ENCODE results near the gene PGLYRP4.

Gene PGLYRP4

DNA sequence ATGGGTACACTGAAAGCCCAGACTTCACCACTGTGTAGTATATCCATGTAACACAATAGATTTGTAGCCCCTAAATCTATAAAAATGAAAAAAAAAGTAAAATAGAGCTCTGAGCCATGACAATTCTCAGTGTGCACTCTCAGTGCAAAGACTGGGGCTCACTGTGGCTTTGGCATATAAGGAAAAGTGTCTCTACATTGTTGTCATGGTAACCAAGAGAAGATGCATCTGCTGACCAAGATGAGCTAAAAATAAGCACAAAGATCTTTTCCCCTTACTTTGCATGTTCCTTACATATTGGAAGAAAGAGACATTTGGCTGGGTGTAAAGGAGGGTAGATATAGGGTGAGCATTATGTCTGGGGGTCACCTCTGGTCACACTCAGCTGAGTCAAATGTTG, 12.0 kb downstream of the PGLYRP4 start:
- no peak overlapping the region for H3K9ac ChIP-seq (ENCODE audit: low read length)
- H3K4me3 ChIP-seq (ENCODE audit: low read depth, low read length, poor library complexity, severe bottlenecking), result no peak overlapping the region
- no peak overlapping the region for H3K4me2 ChIP-seq (ENCODE audit: low read length)
- H3K9me2 ChIP-seq (ENCODE audit: low read depth, low read length), result no peaks in the 10 kb centered on the region
- no peak for TF ChIP-seq EZH2 (IDR thresholded peaks at IDR 0.05; ENCODE audit: borderline replicate concordance, low read length)
- TF ChIP-seq, protein P1, sequence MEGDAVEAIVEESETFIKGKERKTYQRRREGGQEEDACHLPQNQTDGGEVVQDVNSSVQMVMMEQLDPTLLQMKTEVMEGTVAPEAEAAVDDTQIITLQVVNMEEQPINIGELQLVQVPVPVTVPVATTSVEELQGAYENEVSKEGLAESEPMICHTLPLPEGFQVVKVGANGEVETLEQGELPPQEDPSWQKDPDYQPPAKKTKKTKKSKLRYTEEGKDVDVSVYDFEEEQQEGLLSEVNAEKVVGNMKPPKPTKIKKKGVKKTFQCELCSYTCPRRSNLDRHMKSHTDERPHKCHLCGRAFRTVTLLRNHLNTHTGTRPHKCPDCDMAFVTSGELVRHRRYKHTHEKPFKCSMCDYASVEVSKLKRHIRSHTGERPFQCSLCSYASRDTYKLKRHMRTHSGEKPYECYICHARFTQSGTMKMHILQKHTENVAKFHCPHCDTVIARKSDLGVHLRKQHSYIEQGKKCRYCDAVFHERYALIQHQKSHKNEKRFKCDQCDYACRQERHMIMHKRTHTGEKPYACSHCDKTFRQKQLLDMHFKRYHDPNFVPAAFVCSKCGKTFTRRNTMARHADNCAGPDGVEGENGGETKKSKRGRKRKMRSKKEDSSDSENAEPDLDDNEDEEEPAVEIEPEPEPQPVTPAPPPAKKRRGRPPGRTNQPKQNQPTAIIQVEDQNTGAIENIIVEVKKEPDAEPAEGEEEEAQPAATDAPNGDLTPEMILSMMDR (IDR thresholded peaks at IDR 0.05; ENCODE audit: low read length), result no peak
- H3K36me3 ChIP-seq (ENCODE audit: insufficient read depth, low read length), result no peaks in the 10 kb centered on the region
- H3K79me2 ChIP-seq (ENCODE audit: insufficient read depth, low read length), result no peaks in the 10 kb centered on the region
- no peaks in the 10 kb centered on the region for H3F3A ChIP-seq (ENCODE audit: insufficient read depth, low read length)
- no peak overlapping the region for H3K27ac ChIP-seq (ENCODE audit: low read depth, low read length, poor library complexity, severe bottlenecking)
- H2AFZ ChIP-seq (ENCODE audit: low read length), result no peak overlapping the region
- no peaks in the 10 kb centered on the region; the same call in 1 of the 2 replicates for H3K27me3 ChIP-seq (ENCODE audit: insufficient read depth, low read length)
- H3K9me3 ChIP-seq (ENCODE audit: low read length), result no peaks in the 10 kb centered on the region
- no peaks in the 10 kb centered on the region for H3K4me1 ChIP-seq (ENCODE audit: insufficient read depth, low read length, severe bottlenecking)
- H4K20me1 ChIP-seq (ENCODE audit: insufficient read depth, low read length), result no peaks in the 10 kb centered on the region

DNA sequence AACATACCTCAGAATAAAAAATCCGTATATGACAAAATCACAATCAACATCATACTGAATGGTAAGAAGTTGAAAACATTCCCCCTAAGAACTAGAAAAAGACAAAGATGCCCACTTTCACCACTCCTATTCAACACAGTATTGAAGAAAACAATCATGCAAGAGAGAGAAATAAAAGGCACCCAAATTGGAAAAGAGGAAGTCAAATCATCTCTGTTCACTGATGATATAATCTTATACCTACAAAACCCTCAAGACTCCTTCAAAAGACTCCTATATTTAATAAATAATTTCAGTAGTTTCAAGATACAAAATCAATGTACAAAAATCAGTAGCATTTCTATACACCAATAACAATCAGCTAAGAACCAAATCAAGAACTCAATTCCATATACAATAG, 14.7 kb downstream of the PGLYRP4 start:
- no peak overlapping the region for H2AFZ ChIP-seq (ENCODE audit: low read length)
- H3K36me3 ChIP-seq (ENCODE audit: insufficient read depth, low read length), result no peaks in the 10 kb centered on the region
- H3K27ac ChIP-seq (ENCODE audit: low read depth, low read length, poor library complexity, severe bottlenecking), result no peak overlapping the region
- no peak overlapping the region for H3K9ac ChIP-seq (ENCODE audit: low read length)
- H3K4me3 ChIP-seq (ENCODE audit: low read depth, low read length, poor library complexity, severe bottlenecking), result no peak overlapping the region
- TF ChIP-seq, protein P1 (IDR thresholded peaks at IDR 0.05; ENCODE audit: low read length), result no peak
- no peak for TF ChIP-seq EZH2 (IDR thresholded peaks at IDR 0.05; ENCODE audit: borderline replicate concordance, low read length)
- no peaks in the 10 kb centered on the region for H3K9me3 ChIP-seq (ENCODE audit: low read length)
- no peaks in the 10 kb centered on the region for H3K79me2 ChIP-seq (ENCODE audit: insufficient read depth, low read length)
- no peaks in the 10 kb centered on the region for H3K9me2 ChIP-seq (ENCODE audit: low read depth, low read length)
- no peak overlapping the region for H3K4me2 ChIP-seq (ENCODE audit: low read length)
- no peaks in the 10 kb centered on the region; the same call in 1 of the 2 replicates for H3K27me3 ChIP-seq (ENCODE audit: insufficient read depth, low read length)
- H4K20me1 ChIP-seq (ENCODE audit: insufficient read depth, low read length), result no peaks in the 10 kb centered on the region
- H3K4me1 ChIP-seq (ENCODE audit: insufficient read depth, low read length, severe bottlenecking), result no peaks in the 10 kb centered on the region
- H3F3A ChIP-seq (ENCODE audit: insufficient read depth, low read length), result no peaks in the 10 kb centered on the region

DNA sequence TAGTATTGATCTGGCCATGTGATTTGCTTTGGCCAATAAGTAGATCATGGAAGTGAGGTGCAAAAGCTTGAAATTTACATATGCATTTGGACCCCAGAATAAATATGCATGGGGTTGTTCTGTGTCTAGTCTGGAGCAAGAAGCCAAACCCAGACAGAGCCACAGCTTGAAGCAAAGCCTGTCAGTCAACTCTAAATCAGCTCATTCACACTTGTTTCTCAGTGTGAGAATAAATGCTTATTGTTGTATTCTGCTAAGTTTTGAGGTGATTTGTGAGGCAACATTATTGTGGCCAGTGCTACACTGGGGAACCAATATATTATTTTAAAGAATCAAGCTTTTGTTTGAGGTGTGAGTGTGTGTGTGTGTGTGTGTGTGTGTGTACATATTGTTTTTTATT, 23.7 kb downstream of the PGLYRP4 start:
- TF ChIP-seq, protein P1 (IDR thresholded peaks at IDR 0.05; ENCODE audit: low read length), result no peak
- TF ChIP-seq EZH2 (IDR thresholded peaks at IDR 0.05; ENCODE audit: borderline replicate concordance, low read length), result no peak
- H3K4me2 ChIP-seq (ENCODE audit: low read length), result no peak overlapping the region
- H3K27me3 ChIP-seq (ENCODE audit: insufficient read depth, low read length), result no peaks in the 10 kb centered on the region
- no peaks in the 10 kb centered on the region for H3K9me2 ChIP-seq (ENCODE audit: low read depth, low read length)
- H2AFZ ChIP-seq (ENCODE audit: low read length), result no peak overlapping the region
- H3K4me3 ChIP-seq (ENCODE audit: low read depth, low read length, poor library complexity, severe bottlenecking), result no peak overlapping the region
- no peaks in the 10 kb centered on the region for H3K79me2 ChIP-seq (ENCODE audit: insufficient read depth, low read length)
- no peaks in the 10 kb centered on the region for H3K4me1 ChIP-seq (ENCODE audit: insufficient read depth, low read length, severe bottlenecking)
- no peaks in the 10 kb centered on the region for H3K9me3 ChIP-seq (ENCODE audit: low read length)
- H3F3A ChIP-seq (ENCODE audit: insufficient read depth, low read length), result no peaks in the 10 kb centered on the region
- H3K9ac ChIP-seq (ENCODE audit: low read length), result no peak overlapping the region
- no peaks in the 10 kb centered on the region for H4K20me1 ChIP-seq (ENCODE audit: insufficient read depth, low read length)
- no peaks in the 10 kb centered on the region for H3K36me3 ChIP-seq (ENCODE audit: insufficient read depth, low read length)
- no peak overlapping the region for H3K27ac ChIP-seq (ENCODE audit: low read depth, low read length, poor library complexity, severe bottlenecking)

Measured in OCI-LY1 (cell line).